ENCODE results near the gene THPO.

DNA sequence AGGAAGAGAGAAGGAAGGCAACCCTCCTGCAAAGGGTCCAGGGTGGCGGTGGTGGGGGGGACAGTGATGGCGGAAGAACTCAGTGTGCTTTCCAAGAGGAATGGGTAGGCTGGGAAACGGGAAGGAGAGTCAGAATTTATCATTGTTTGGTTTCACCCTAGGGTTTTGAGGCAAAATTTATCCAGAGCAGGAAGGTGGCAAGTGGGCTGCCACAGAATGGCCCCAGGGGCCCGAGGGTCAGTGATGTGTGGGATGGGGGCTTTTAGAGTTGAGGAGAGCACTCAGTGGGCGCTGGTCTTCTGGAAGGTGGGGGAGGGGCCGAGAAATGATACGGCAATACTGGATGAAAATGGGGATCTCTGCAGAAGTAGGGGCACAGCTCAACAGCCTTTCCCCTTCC lies 40.0 kb downstream of the THPO start:
- no peak for TF ChIP-seq CTCF (IDR thresholded peaks at IDR 0.05 in 8 of 11, conservative IDR thresholded peaks at IDR 0.05 in 3 of 11)
- TF ChIP-seq POLR2A (IDR thresholded peaks at IDR 0.05) = no peak
- TF ChIP-seq POLR2AphosphoS5 (IDR thresholded peaks at IDR 0.05) = no peak
